Measurements from ENCODE around the gene TM7SF3. TPM values are rescaled to one million over a fixed set of nuclear protein-coding genes. Genes with fewer than 3 reads are reported as not detected.

TM7SF3 gene
- total RNA-seq, 3 donors from 2014 or later, result 47.6 to 69.9 (median 48.0) TPM

GRCh38 chr12:27000961-27001360, 13.2 kb downstream of the TM7SF3 start:
- H3K4me1 ChIP-seq (ENCODE audit: low read depth), result no peaks in the 10 kb centered on the region
- TF ChIP-seq, protein P1, sequence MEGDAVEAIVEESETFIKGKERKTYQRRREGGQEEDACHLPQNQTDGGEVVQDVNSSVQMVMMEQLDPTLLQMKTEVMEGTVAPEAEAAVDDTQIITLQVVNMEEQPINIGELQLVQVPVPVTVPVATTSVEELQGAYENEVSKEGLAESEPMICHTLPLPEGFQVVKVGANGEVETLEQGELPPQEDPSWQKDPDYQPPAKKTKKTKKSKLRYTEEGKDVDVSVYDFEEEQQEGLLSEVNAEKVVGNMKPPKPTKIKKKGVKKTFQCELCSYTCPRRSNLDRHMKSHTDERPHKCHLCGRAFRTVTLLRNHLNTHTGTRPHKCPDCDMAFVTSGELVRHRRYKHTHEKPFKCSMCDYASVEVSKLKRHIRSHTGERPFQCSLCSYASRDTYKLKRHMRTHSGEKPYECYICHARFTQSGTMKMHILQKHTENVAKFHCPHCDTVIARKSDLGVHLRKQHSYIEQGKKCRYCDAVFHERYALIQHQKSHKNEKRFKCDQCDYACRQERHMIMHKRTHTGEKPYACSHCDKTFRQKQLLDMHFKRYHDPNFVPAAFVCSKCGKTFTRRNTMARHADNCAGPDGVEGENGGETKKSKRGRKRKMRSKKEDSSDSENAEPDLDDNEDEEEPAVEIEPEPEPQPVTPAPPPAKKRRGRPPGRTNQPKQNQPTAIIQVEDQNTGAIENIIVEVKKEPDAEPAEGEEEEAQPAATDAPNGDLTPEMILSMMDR (IDR thresholded peaks at IDR 0.05), result no peak
- no peaks in the 10 kb centered on the region for H3K9me3 ChIP-seq
- no peak for DNase-seq
- ATAC-seq, result no peak
- H3K4me3 ChIP-seq, result no peak overlapping the region
- intact Hi-C loops (cut with DNase I, micrococcal nuclease), result no loop called here
- H3K36me3 ChIP-seq (ENCODE audit: low read depth), result no peaks in the 10 kb centered on the region

DNA sequence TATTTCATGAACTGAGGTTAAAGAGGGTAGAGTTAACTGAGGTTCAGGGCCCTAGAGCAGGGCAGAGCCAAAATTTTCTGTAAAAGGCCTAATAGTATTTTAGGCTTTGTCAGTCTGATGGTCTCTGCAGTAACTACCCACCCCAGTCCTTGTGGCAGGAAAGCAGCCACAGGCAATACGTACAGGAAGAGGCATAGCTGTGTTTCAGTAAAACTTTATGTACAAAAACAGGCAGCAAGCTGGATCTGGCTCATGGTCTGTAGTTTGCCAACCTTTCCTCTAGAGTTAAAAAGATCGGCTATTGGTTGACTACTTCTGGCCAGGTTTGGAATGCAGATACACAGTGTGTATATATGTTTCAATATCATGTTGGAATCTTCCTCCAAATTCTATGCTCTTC, 17.2 kb downstream of the TM7SF3 start:
- Histone ChIP-seq H3K9me3 (no peaks in the 10 kb centered on the region), H3K36me3 (ENCODE audit: low read depth) (no peaks in the 10 kb centered on the region), H3K4me1 (ENCODE audit: low read depth) (no peaks in the 10 kb centered on the region), H3K4me3 (no peak overlapping the region)
- intact Hi-C loops (cut with DNase I, micrococcal nuclease), result no loop called here
- TF ChIP-seq, protein P1 (IDR thresholded peaks at IDR 0.05), result no peak
- DNase-seq (no peak), ATAC-seq (no peak)

DNA sequence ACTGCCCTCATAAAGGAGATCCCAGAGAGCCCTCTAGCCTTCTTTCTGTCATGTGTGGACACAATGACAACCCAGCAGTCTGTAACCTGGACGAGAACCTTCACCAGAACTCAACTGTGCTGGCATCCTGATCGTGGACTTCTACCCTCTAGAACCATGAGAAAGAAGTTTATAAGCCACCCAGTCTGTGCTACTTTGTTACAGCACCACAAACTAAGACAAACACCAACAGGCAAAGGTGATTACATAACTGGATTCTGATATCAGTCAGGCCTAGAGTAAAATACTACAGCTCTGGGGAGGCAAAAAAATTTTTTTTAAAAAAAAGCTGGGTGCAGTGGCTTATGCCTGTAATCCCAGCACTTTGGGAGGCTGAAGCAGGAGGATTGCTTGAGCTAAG, 18.5 kb downstream of the TM7SF3 start:
- TF ChIP-seq, protein P1 (IDR thresholded peaks at IDR 0.05), result no peak
- Histone ChIP-seq H3K9me3 (no peaks in the 10 kb centered on the region), H3K36me3 (ENCODE audit: low read depth) (no peaks in the 10 kb centered on the region), H3K4me1 (ENCODE audit: low read depth) (no peaks in the 10 kb centered on the region), H3K4me3 (no peak overlapping the region)
- DNase-seq, result no peak
- intact Hi-C loops (cut with DNase I, micrococcal nuclease), result no loop called here
- ATAC-seq, result no peak

GRCh38 chr12:26994109-26994508, 20.1 kb downstream of the TM7SF3 start:
- TF ChIP-seq, protein P1 (IDR thresholded peaks at IDR 0.05), result no peak
- Histone ChIP-seq H3K36me3 (ENCODE audit: low read depth) (no peaks in the 10 kb centered on the region), H3K4me3 (no peak overlapping the region), H3K4me1 (ENCODE audit: low read depth) (no peaks in the 10 kb centered on the region), H3K9me3 (no peaks in the 10 kb centered on the region)
- ATAC-seq (no peak), DNase-seq (no peak)
- intact Hi-C loops (cut with DNase I, micrococcal nuclease), result no loop called here

- no peak for DNase-seq
- intact Hi-C loops (cut with DNase I, micrococcal nuclease), result no loop called here
- Histone ChIP-seq H3K36me3 (ENCODE audit: low read depth) (no peaks in the 10 kb centered on the region), H3K9me3 (no peaks in the 10 kb centered on the region), H3K4me1 (ENCODE audit: low read depth) (no peaks in the 10 kb centered on the region), H3K4me3 (no peak overlapping the region)
- ATAC-seq, result no peak
- TF ChIP-seq, protein P1 (IDR thresholded peaks at IDR 0.05), result no peak
Measured at GRCh38 chr12:26991826-26992225, 22.4 kb downstream of the TM7SF3 start.

DNA sequence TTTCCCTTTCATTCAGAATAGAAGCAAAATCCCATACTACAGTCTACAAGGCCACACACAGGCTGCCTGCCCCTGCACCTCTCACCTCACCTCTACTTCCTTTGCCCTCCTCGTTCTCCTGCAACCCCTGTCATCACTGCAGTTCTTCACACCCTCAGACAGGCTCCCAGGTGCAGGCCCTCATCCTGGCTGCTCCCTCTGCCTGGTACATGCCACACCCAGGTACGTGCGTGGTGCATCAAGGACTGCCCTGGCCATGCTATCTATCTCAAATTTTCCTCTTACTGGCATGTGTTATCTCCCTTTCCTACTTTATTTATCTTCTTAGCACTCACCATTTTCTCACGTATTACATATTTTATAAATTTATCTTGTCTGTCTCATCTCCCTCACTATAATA, 24.3 kb downstream of the TM7SF3 start:
- Histone ChIP-seq H3K36me3 (ENCODE audit: low read depth) (no peaks in the 10 kb centered on the region), H3K4me1 (ENCODE audit: low read depth) (no peaks in the 10 kb centered on the region), H3K9me3 (no peaks in the 10 kb centered on the region), H3K4me3 (no peak overlapping the region)
- no peak for ATAC-seq
- DNase-seq, result no peak
- intact Hi-C loops (cut with DNase I, micrococcal nuclease), result no loop called here
- TF ChIP-seq, protein P1 (IDR thresholded peaks at IDR 0.05), result no peak

All from mucosa of descending colon (tissue), 3 donors.